Right ventricle myocardium inferior (tissue), 1 donor: ENCODE results near the gene TMEM190. TPM values are rescaled to one million over a fixed set of nuclear protein-coding genes. Genes with fewer than 3 reads are reported as not detected.

Experiments used
- total RNA-seq: library from RNA; stranded (reverse); fragmentation: NEBNext Ultra II Directional; extraction: Animal tissue kit (Norgen Biotek cat#: 25700); gene quantifications from one replicate; pipeline ENCODE4 v1.2.1, GENCODE V29; 2021
- donor health status: DM: no; HTN: yes; CAD: no; lungs with severe emphysema.

TMEM190 gene
- total RNA-seq, 1 donor from 2014 or later, result not detected

Other genes with a start within 250 kb of the TMEM190 start
- 66.0 TPM for gene TNNT1, start 227.6 kb upstream of the TMEM190 start, total RNA-seq
- 4,708 TPM for gene TNNI3, start 219.1 kb upstream of the TMEM190 start, total RNA-seq
- gene DNAAF3, start 210.2 kb upstream of the TMEM190 start, total RNA-seq, result 0.73 TPM
- not detected for gene SYT5, start 196.5 kb upstream of the TMEM190 start, total RNA-seq
- gene PTPRH, start 167.3 kb upstream of the TMEM190 start, total RNA-seq, result 0.87 TPM
- 1.6 TPM for gene TMEM86B, start 148.1 kb upstream of the TMEM190 start, total RNA-seq
- gene PPP6R1, start 117.8 kb upstream of the TMEM190 start, total RNA-seq, result 39.5 TPM
- 30.2 TPM for gene HSPBP1, start 96.7 kb upstream of the TMEM190 start, total RNA-seq
- gene BRSK1, start 92.8 kb upstream of the TMEM190 start, total RNA-seq, result 2.4 TPM
- gene TMEM150B, start 51.5 kb upstream of the TMEM190 start, total RNA-seq, result 1.2 TPM
- gene KMT5C, start 37.0 kb upstream of the TMEM190 start, total RNA-seq, result 6.2 TPM
- not detected for gene COX6B2, start 22.1 kb upstream of the TMEM190 start, total RNA-seq
- not detected for gene GARIN5B, start 13.6 kb upstream of the TMEM190 start, total RNA-seq
- gene IL11, start 6.4 kb upstream of the TMEM190 start, total RNA-seq, result not detected
- gene TMEM238, start 7.5 kb downstream of the TMEM190 start, total RNA-seq, result 0.24 TPM
- gene RPL28, start 9.1 kb downstream of the TMEM190 start, total RNA-seq, result 664 TPM
- gene UBE2S, start 31.0 kb downstream of the TMEM190 start, total RNA-seq, result 31.2 TPM
- not detected for gene SHISA7, start 66.5 kb downstream of the TMEM190 start, total RNA-seq
- gene ISOC2, start 84.8 kb downstream of the TMEM190 start, total RNA-seq, result 55.2 TPM
- not detected for gene C19orf85, start 87.9 kb downstream of the TMEM190 start, total RNA-seq
- 5.7 TPM for gene ZNF628, start 99.8 kb downstream of the TMEM190 start, total RNA-seq
- gene NAT14, start 108.4 kb downstream of the TMEM190 start, total RNA-seq, result 5.6 TPM
- gene SSC5D, start 111.6 kb downstream of the TMEM190 start, total RNA-seq, result 3.4 TPM
- 12.7 TPM for gene SBK2, start 160.3 kb downstream of the TMEM190 start, total RNA-seq
- gene SBK3, start 168.7 kb downstream of the TMEM190 start, total RNA-seq, result 17.6 TPM
- gene ZNF579, start 204.0 kb downstream of the TMEM190 start, total RNA-seq, result 13.1 TPM
- gene FIZ1, start 222.7 kb downstream of the TMEM190 start, total RNA-seq, result 14.8 TPM
- gene ZNF524, start 223.5 kb downstream of the TMEM190 start, total RNA-seq, result 16.9 TPM
- 16.9 TPM for gene ZNF865, start 228.8 kb downstream of the TMEM190 start, total RNA-seq
- 11.1 TPM for gene ZNF784, start 247.7 kb downstream of the TMEM190 start, total RNA-seq